Prostate gland (tissue), 2 donors: ENCODE results near the gene RBFOX2.

Source experiments
- POLR2A ChIP-seq: fragments of 450-650 bp; IDR thresholded peaks from one replicate; pipeline ENCODE4 v1.6.1; 2016; ENCODE audit warnings: antibody characterized with exemption, mild to moderate bottlenecking
- POLR2AphosphoS5 ChIP-seq: sonication (generic); formaldehyde crosslinking; IDR thresholded peaks from one replicate; pipeline ENCODE4 v1.6.1; 2017; ENCODE audit warnings: antibody characterized with exemption
- TF ChIP-seq, protein P1 (sequence below), 4 experiments: fragments of 200-600 bp in 2 of 4; fragments of 450-650 bp in 2 of 4; sonication (generic) in 2 of 4; IDR thresholded peaks; 1 replicate in 3 of 4; 2 replicates in 1 of 4; pipeline ENCODE4 v1.5.1; 2016 to 2019; ENCODE audit warnings: antibody characterized with exemption in 4 of 4, mild to moderate bottlenecking in 2 of 4, moderate library complexity in 2 of 4

DNA sequence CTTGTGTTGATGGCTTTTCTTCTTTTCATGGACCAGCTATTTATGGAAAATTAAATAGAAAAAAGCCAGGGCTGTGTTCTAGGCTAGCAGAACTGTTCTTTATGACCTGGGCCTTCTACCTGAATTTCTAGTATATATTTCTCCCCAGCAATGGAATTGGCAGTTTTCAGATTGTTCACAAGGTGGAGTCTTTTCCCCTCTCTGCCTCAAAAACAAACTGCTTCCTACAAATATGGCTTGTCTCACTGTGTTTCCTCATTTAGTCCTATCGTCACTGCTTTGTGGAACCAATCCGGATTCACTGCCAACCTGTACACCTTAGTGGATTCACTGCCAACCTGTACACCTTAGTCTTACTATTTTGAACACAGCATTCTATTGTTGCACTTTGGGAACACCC, 316.0 kb downstream of the RBFOX2 start:
- TF ChIP-seq, protein P1, sequence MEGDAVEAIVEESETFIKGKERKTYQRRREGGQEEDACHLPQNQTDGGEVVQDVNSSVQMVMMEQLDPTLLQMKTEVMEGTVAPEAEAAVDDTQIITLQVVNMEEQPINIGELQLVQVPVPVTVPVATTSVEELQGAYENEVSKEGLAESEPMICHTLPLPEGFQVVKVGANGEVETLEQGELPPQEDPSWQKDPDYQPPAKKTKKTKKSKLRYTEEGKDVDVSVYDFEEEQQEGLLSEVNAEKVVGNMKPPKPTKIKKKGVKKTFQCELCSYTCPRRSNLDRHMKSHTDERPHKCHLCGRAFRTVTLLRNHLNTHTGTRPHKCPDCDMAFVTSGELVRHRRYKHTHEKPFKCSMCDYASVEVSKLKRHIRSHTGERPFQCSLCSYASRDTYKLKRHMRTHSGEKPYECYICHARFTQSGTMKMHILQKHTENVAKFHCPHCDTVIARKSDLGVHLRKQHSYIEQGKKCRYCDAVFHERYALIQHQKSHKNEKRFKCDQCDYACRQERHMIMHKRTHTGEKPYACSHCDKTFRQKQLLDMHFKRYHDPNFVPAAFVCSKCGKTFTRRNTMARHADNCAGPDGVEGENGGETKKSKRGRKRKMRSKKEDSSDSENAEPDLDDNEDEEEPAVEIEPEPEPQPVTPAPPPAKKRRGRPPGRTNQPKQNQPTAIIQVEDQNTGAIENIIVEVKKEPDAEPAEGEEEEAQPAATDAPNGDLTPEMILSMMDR (IDR thresholded peaks at IDR 0.05), result no peak
- TF ChIP-seq POLR2A (no peak), POLR2AphosphoS5 (no peak)
